Measurements from ENCODE around the gene GATAD1. TPM values are rescaled to one million over a fixed set of nuclear protein-coding genes. Genes with fewer than 3 reads are reported as not detected.
"Not testable (repeated sequence)": the region's sequence is repeated elsewhere in the genome, so short reads cannot be mapped to it uniquely, and the experiment has no call there.

The GATAD1 gene
- total RNA-seq, 2 donors from 2014 or later: 22.9 to 28.8 TPM

DNA sequence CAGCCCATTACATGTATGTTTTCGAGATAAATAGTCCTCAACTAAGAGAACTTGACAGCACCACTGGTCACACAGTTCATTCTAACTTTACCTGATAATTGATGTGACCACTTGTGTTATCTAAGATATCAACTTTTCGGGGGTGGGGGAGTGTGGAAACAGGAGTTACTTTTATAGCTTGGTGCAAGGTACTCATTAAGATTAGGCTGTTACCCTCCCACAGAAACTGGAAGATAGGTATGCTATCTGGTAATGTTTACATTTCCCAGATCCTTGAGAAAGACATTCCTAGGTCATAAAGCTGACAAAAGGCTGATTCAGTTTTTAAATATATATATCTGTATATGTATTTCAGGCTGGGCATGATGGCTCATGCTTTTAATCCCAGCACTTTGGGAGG, 19.4 kb downstream of the GATAD1 start:
- no peak overlapping the region for H3K4me3 ChIP-seq
- H3K9me3 ChIP-seq: no peaks in the 10 kb centered on the region
- no peaks in the 10 kb centered on the region for H3K36me3 ChIP-seq
- H3K27me3 ChIP-seq: no peaks in the 10 kb centered on the region
- peak; percentile 29 for DNase-seq
- TF ChIP-seq, protein P1, sequence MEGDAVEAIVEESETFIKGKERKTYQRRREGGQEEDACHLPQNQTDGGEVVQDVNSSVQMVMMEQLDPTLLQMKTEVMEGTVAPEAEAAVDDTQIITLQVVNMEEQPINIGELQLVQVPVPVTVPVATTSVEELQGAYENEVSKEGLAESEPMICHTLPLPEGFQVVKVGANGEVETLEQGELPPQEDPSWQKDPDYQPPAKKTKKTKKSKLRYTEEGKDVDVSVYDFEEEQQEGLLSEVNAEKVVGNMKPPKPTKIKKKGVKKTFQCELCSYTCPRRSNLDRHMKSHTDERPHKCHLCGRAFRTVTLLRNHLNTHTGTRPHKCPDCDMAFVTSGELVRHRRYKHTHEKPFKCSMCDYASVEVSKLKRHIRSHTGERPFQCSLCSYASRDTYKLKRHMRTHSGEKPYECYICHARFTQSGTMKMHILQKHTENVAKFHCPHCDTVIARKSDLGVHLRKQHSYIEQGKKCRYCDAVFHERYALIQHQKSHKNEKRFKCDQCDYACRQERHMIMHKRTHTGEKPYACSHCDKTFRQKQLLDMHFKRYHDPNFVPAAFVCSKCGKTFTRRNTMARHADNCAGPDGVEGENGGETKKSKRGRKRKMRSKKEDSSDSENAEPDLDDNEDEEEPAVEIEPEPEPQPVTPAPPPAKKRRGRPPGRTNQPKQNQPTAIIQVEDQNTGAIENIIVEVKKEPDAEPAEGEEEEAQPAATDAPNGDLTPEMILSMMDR (IDR thresholded peaks at IDR 0.05): no peak
- no peak overlapping the region for H3K27ac ChIP-seq
- intact Hi-C loops (cut with DNase I): no loop called here
- H3K9ac ChIP-seq (ENCODE audit: low read depth in 2 of 2, low read length in 2 of 2): no peak overlapping the region
- no peaks in the 10 kb centered on the region for H3K4me1 ChIP-seq

DNA sequence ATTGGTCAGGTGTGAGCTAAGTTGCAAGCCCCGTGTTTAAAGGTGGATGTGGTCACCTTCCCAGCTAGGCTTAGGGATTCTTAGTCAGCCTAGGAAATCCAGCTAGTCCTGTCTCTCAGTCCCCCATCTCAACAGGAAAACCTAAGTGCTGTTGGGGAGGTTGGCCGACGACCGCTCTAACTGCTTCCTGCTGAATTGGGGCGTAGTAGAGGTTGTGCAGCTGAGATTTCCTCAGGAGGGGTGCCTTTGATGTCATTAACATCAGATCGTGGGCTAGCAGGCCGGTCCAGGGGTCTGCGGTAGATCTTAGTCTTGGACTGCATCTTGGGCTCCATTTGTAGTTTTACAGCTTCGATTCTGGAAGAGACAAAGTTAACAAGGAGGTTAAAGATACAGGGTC, 21.3 kb downstream of the GATAD1 start:
- H3K27ac ChIP-seq; DNase-seq; H3K9ac ChIP-seq (ENCODE audit: low read depth in 2 of 2, low read length in 2 of 2); H3K36me3 ChIP-seq; H3K9me3 ChIP-seq; intact Hi-C loops (cut with DNase I); H3K27me3 ChIP-seq; H3K4me1 ChIP-seq; H3K4me3 ChIP-seq: not testable (repeated sequence)

DNA sequence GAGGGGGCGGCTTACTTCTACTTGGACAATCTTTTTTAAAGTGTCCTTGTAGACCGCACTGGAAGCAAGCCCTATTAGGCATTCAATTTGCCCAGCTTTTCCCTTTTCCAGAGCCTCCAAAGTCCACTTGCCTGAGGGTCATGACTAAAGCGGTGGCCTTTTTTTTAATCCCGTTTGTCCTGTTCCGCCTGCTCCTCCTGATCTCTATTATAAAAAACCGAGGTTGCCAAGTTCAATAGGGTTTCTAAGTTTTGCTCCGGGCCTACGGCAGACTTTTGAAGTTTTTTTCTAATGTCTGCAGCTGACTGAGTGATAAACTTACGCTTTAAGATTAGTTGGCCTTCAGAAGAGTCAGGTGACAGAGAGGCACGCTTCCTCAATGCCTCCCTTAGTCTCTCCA, 26.7 kb downstream of the GATAD1 start:
- H3K27ac ChIP-seq; H3K27me3 ChIP-seq; intact Hi-C loops (cut with DNase I); H3K4me3 ChIP-seq; DNase-seq; H3K36me3 ChIP-seq; H3K9me3 ChIP-seq; H3K9ac ChIP-seq (ENCODE audit: low read depth in 2 of 2, low read length in 2 of 2); H3K4me1 ChIP-seq: not testable (repeated sequence)

DNA sequence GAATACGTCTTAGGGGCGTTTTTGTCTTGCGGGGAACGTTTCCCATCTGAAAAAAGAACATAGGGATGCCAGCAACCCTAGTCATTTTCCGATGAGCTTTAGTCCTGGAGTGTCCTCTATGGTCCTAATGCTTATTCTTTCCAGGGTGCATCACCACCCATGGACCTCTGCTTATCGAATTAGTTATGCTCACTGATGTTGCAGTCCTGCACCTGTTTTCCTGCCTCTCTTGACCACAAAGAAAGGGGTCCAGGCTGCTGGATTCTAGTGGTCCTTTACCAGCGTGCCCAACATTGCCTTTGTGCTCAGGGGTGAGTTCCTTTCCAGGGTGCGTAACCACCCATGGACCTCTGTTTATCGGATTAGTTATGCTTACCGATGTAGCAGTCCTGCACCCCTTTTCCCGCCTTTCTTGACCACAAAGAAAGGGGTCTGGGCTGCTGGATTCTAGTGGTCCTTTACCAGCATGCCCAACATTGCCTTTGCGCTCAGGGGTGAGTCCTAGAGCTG, 28.0 kb downstream of the GATAD1 start:
- DNase-seq; intact Hi-C loops (cut with DNase I); H3K9ac ChIP-seq (ENCODE audit: low read depth in 2 of 2, low read length in 2 of 2); H3K9me3 ChIP-seq; H3K36me3 ChIP-seq; H3K4me1 ChIP-seq; H3K27ac ChIP-seq; H3K27me3 ChIP-seq; H3K4me3 ChIP-seq: not testable (repeated sequence)

DNA sequence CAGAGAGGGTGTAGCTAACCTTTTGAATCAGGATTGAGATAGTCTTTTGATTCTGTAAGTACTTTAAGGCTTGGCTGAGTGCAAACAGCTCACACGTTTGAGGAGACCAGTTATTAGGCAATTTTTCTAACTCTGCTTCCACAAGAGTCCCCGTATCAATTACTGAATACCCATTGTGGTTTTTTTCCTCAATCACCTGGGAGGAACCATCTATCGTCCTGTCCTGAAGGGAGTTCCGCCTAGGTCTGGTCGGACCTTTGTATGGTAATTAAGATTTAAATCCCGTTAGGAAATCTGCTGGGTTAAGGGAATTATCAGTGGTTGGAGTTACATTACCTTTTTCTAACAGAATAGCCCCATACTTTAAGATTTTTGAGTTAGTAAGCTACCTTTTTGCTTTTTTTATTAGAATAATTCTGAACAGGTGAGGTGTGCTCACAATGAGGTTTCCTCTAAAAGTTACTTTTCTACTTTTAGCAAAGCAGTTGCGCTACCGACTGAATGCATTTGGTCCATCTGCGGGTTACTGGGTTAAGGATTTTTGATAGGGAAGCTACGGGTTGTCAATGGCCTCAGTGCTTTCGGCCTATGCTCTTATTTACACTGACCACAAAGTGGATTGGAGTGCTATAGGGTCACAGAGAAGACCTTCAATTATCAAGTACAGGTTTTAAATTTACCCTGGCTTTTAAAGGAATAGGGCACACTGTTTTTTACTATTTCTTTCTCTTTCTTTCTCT, 28.7 kb downstream of the GATAD1 start:
- H3K27me3 ChIP-seq; H3K9ac ChIP-seq (ENCODE audit: low read depth in 2 of 2, low read length in 2 of 2); DNase-seq; H3K4me1 ChIP-seq; intact Hi-C loops (cut with DNase I); H3K4me3 ChIP-seq; H3K9me3 ChIP-seq; H3K27ac ChIP-seq; H3K36me3 ChIP-seq: not testable (repeated sequence)

DNA sequence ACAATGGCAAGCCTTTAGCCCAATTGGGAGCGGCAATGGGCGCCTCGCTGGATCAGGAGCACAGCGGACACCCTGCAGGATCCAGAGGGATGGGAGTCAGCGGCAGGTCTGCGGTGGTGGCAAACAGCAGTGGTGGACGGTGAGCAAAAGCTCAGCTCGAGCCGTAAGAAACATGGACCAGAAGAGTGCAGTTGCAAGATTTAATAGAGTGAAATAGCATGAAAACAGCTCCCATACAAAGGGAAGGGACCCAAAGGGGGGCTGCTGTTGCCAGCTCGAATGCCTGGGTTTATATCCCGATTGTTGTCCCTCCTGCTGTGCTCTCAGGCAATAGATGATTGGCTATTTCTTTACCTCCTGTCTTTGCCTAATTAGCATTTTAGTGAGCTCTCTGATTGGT, 30.4 kb downstream of the GATAD1 start, which contains the start of gene ERVW-1:
Gene ERVW-1 (minus strand): TSS at position 266 of the 400 bp plus-strand sequence. CDS start 7,565 bp downstream, outside the sequence.
- H3K36me3 ChIP-seq; DNase-seq; H3K4me3 ChIP-seq; H3K27ac ChIP-seq; H3K9ac ChIP-seq (ENCODE audit: low read depth in 2 of 2, low read length in 2 of 2); intact Hi-C loops (cut with DNase I); H3K27me3 ChIP-seq; H3K9me3 ChIP-seq; H3K4me1 ChIP-seq: not testable (repeated sequence)

DNA sequence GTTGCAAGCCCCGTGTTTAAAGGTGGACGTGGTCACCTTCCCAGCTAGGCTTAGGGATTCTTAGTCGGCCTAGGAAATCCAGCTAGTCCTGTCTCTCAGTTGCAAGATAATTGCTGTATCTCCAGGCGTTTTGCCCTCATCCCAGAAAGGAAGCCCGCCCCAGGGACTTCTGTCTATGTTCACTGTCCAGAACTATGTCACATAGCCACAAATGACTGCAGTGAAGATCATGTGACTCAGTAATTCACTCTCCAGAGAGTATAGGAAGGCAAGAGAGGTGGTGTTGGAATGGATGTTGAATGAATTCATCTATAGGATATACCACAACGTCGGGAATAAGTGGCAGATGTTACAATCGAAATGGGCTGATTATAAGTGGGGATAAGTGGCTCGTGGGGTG, 30.8 kb downstream of the GATAD1 start:
- Histone ChIP-seq H3K36me3 (no peaks in the 10 kb centered on the region), H3K4me1 (no peaks in the 10 kb centered on the region), H3K9ac (ENCODE audit: low read depth in 2 of 2, low read length in 2 of 2) (no peak overlapping the region), H3K9me3 (no peaks in the 10 kb centered on the region), H3K27ac (no peak overlapping the region), H3K27me3 (no peaks in the 10 kb centered on the region), H3K4me3 (no peak overlapping the region)
- no peak for DNase-seq
- intact Hi-C loops (cut with DNase I): no loop called here
- TF ChIP-seq, protein P1 (IDR thresholded peaks at IDR 0.05): no peak

DNA sequence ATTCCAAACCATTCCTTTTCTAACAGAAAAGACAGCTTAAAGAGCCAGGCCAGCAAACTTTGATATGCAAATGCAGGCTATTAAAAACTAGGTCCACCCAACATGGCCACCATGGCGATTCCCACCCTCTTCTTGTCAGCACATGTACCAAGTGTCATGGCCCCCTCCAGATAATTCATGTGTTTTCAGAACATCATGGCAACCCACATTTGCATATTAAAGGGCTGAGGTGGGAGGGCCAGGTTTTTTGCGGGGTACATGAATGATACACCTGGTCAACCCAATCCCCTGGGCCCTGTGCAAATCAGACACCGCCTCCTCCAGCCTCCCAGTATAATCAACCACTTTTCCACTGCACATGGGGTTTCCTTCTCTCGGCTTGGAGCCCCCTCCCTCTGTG, 31.4 kb downstream of the GATAD1 start:
- DNase-seq: no peak
- intact Hi-C loops (cut with DNase I): no loop called here
- TF ChIP-seq, protein P1 (IDR thresholded peaks at IDR 0.05): no peak
- Histone ChIP-seq H3K4me3 (no peak overlapping the region), H3K9ac (ENCODE audit: low read depth in 2 of 2, low read length in 2 of 2) (no peak overlapping the region), H3K9me3 (no peaks in the 10 kb centered on the region), H3K27me3 (no peaks in the 10 kb centered on the region), H3K36me3 (no peaks in the 10 kb centered on the region), H3K27ac (no peak overlapping the region), H3K4me1 (no peaks in the 10 kb centered on the region)

DNA sequence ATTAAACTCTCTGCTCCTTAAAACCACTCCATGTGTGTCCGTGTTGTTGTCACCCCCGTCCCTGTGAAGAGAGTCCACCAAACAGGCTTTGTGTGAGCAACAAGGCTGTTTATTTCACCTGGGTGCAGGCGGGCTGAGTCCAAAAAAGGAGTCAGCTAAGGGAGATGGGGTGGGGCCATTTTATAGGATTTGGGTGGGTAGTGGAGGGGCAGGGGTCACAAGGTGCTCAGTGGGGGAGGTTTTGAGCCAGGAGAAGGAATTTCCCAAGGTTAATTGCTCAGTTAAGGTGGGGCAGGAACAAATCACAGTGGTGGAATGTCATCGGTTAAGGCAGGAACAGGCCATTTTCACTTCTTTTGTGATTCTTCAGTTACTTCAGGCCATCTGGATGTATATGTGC, 31.9 kb downstream of the GATAD1 start:
- H3K36me3 ChIP-seq; intact Hi-C loops (cut with DNase I); H3K27me3 ChIP-seq; H3K9ac ChIP-seq (ENCODE audit: low read depth in 2 of 2, low read length in 2 of 2); H3K27ac ChIP-seq; H3K4me1 ChIP-seq; H3K4me3 ChIP-seq; H3K9me3 ChIP-seq: not testable (repeated sequence)
- DNase-seq: peak; percentile 67

DNA sequence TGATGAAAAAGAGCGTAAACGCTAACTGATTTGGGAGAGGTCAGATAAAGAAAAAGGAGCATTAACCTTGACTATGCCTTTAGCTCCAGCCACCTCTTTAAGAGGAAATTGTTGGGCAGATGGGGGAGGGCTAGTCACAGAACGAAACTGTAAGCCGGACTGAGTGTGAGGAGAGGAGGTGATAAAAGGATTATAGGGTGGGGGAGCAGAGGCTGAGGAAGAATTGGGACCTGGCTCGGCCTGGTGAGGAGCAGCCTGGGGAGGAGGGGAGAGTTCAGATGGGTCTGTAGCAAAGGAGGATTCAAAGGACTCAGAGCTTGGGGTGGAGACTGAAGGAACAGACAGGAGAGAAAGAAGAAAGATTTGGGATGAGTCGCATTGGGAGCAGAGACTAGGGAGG, 36.3 kb downstream of the GATAD1 start:
- intact Hi-C loops (cut with DNase I); H3K9ac ChIP-seq (ENCODE audit: low read depth in 2 of 2, low read length in 2 of 2); H3K27ac ChIP-seq; H3K27me3 ChIP-seq; H3K36me3 ChIP-seq; H3K4me3 ChIP-seq; DNase-seq; H3K9me3 ChIP-seq; H3K4me1 ChIP-seq: not testable (repeated sequence)

DNA sequence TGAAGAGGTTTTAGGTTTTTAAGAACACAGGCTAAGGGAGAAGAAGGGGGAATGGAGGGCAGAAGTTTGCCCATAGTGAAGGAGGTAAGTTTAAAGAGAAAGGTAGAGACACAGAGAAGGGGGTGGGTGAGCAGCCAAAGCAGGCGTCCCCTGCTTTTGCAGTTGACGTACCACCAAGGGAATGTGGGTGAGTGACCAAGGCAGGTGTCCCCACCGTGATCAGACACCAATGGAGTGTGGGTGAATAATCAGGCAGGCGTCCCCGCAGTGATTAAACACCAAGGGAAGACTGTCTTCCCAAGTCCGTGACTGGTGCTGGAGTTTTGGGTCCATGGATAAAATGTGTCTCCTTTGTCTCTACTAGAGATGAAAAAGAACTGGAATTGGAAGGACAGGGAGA, 36.9 kb downstream of the GATAD1 start:
- H3K4me3 ChIP-seq; H3K4me1 ChIP-seq; H3K36me3 ChIP-seq; H3K27ac ChIP-seq; H3K27me3 ChIP-seq; DNase-seq; H3K9ac ChIP-seq (ENCODE audit: low read depth in 2 of 2, low read length in 2 of 2); intact Hi-C loops (cut with DNase I); H3K9me3 ChIP-seq: not testable (repeated sequence)
